Subcutaneous adipose tissue (tissue), 4 donors: ENCODE measurements around the gene GBX1. TPM values are rescaled to one million over a fixed set of nuclear protein-coding genes. Genes with fewer than 3 reads are reported as not detected.

Source experiments
- CTCF ChIP-seq: fragments of 450-650 bp; IDR thresholded peaks from one replicate; pipeline ENCODE4 v1.5.1; 2016; ENCODE audit warnings: low read depth, mild to moderate bottlenecking, control low read depth, antibody characterized with exemption, moderate library complexity
- total RNA-seq, 4 donors: library from RNA; depleted of rRNA; stranded (reverse); fragments of >200 nt; gene quantifications; one replicate each; pipeline ENCODE4 v1.1.0, GENCODE V29; 2016

Gene GBX1
- total RNA-seq, 4 donors from 2014 or later, result not detected

- TF ChIP-seq CTCF, result no peak
Observed at GRCh38 chr7:151201751-151202150, 34.3 kb upstream of the GBX1 start.

- TF ChIP-seq CTCF, result no peak
Observed at GRCh38 chr7:151201344-151201743, 33.9 kb upstream of the GBX1 start.

GRCh38 chr7:151198945-151199848 lies 31.7 kb upstream of the GBX1 start:
- no peak for TF ChIP-seq CTCF

- TF ChIP-seq CTCF, result no peak
Observed at GRCh38 chr7:151197932-151198331, 30.4 kb upstream of the GBX1 start.

GRCh38 chr7:151195616-151196450 lies 28.3 kb upstream of the GBX1 start:
- no peak for TF ChIP-seq CTCF

- no peak for TF ChIP-seq CTCF
Observed at GRCh38 chr7:151194188-151194587, 26.7 kb upstream of the GBX1 start.

- TF ChIP-seq CTCF, result no peak
Observed at GRCh38 chr7:151193203-151193978, 25.9 kb upstream of the GBX1 start.
